HG02938 (cell line): ENCODE data around the gene FAM186B.

Experiments
- ATAC-seq: cut with Tn5 transposase; IDR thresholded peaks from one replicate; pipeline ENCODE4 v1.9.1; 2021; ENCODE audit warnings: mild to moderate bottlenecking, moderate library complexity; ENCODE audit not compliant: unreplicated experiment

FAM186B gene

DNA sequence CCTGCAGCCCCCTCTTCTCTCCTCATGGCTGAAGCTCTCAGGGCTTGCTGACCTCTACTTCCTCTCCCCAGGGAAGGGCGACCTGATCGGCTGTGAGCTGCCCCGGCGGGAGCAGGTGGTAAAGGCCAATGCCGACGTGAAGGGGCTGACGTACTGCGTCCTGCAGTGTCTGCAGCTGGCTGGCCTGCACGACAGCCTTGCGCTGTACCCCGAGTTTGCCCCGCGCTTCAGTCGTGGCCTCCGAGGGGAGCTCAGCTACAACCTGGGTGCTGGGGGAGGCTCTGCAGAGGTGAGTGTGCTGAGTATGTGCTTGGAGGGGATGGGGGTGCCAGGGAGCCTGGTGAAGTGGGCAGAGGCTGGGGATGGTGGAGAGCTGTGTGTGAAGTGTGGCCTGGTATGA is 51.2 kb downstream of the FAM186B start:
- no peak for ATAC-seq

DNA sequence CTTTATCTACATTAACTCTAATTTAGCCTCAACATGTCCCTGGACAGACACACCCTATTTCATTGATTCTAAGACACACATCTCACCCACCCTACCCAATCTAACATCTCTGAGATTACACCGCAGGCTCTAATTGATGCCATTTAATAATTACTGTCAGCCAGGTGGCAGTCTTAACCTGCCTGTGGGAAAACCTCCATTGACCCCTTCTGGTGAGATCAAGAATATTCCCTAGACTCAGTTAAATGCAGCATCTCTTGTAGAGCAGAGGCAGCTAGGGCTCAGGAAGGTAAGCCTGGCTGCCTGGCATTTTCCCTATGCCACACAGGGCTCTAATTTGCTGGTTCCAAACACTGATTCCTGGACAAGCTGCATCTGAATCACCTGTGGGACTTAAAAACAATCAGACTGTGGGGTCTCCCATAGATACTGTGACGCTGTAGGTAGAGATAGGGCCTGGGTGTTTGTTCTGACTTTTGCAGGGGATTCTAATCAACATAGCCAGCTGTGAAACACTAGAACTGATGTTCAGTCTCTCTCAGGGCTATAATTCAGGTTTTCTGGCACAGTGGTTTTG is 51.8 kb downstream of the FAM186B start:
- ATAC-seq, result no peak

DNA sequence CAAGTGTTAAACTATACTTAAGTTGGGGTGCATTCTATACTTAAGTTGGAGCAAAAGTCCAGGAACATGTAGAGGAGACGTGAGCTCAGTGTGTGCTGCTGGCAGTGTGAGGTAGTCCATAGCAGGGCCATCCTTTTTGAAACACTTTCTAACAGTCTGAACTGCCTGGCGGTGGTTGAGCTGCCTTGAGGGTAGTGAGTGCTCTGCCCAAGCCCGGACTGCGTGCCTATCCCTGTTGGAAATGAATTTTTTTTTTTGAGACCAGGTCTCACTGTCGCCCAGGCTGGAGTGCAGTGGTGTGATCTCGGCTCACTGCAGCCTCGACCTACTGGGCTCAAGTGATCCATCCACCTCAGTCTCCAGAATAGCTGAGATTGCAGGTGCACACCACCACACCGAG is 52.5 kb downstream of the FAM186B start:
- no peak for ATAC-seq

DNA sequence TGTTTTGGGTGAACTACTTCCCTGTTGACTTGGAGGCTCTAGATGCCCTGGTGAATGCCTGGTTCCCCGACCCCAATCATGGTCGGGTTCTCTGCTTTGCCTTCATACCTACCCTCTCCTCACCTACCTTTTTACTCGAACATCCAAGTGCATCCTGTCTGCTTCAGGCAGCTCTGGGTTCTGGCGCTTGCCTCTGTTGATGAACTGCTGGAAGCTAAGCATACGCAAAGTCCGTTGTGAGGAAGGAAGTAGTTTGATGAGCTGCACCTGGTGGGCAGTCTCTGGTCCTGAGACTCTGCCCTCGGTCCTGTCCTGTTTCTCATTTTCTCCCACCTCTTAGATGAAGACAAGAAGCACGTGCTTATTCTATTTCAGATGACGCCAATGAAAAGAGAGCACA is 53.0 kb downstream of the FAM186B start:
- ATAC-seq, result no peak

DNA sequence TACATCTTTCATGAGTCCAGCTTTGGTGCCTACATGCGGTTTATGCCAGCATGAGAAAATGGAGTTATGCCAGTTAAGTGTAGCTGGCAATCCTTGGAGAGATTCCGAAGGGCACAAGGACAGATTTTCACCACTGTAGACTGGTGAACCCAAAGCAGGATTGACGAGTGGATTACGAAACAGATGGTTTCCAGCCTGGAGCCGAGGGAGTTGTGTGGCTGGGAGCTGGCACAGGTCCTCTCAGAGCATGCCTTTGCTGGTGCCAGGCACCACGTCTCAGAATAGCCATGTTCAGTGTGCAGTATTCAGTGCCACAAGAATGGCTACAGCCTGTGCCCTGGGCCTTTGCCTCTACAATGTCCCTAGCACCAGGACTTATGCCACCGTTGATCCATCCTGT is 53.4 kb downstream of the FAM186B start:
- ATAC-seq, result no peak

DNA sequence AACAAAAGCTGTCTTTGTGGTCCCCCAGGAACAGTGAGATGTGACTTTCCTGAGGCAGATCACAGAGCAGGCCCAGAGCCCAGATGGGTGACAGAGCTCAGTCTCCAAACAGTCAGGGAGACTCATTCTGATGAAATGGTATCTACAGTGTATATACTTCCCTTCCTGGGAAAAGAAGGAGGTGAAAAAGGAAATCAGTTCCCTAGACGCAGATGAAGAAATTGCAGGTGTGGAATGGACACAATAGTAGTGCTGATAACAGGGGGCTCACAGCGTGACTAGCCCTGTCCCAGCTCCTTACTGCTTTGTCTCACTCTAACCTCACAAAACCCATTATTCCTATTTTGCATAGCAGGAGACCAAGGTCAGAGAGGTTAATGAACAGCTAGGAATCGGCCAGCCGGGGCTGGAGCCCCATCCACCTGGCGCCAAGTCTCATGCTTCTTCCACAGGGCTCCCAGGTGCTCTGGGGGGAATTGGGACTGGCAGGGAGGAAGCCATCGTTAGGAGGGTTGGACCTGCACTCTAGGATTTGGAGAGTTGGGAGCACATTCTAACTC is 54.7 kb downstream of the FAM186B start:
- no peak for ATAC-seq

- ATAC-seq, result no peak
Measured at GRCh38 chr12:49549735-49550692, 55.4 kb downstream of the FAM186B start.

DNA sequence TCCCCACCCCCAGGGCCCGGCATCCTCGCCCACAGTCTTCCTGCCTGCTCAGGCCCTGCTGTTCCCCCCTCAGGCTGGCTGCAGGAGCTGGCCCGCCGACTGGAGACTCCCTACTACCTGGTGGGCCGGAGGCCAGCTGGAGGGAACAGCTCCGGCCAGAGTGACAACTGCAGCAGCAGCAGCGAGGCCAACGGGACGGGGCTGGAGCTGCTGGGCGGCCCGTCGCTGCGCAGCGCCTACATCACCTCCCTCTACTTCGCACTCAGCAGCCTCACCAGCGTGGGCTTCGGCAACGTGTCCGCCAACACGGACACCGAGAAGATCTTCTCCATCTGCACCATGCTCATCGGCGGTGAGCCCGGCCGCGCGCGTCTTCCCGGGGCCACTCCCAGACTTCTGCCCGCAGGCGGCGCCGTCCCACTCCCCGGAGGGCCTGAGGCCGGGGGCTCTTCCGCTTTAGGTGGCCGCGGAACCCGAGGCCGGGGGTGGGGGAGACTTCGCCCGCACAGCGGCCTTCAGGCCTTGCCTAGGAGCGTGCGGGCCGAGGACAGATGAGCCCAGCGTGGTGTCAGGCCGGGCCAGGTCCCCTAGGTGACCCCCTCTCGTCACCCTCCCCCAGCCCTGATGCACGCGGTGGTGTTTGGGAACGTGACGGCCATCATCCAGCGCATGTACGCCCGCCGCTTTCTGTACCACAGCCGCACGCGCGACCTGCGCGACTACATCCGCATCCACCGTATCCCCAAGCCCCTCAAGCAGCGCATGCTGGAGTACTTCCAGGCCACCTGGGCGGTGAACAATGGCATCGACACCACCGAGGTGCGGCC is 56.4 kb downstream of the FAM186B start:
- ATAC-seq, result no peak

GRCh38 chr12:49548481-49548821 is 57.0 kb downstream of the FAM186B start:
- ATAC-seq, result no peak

DNA sequence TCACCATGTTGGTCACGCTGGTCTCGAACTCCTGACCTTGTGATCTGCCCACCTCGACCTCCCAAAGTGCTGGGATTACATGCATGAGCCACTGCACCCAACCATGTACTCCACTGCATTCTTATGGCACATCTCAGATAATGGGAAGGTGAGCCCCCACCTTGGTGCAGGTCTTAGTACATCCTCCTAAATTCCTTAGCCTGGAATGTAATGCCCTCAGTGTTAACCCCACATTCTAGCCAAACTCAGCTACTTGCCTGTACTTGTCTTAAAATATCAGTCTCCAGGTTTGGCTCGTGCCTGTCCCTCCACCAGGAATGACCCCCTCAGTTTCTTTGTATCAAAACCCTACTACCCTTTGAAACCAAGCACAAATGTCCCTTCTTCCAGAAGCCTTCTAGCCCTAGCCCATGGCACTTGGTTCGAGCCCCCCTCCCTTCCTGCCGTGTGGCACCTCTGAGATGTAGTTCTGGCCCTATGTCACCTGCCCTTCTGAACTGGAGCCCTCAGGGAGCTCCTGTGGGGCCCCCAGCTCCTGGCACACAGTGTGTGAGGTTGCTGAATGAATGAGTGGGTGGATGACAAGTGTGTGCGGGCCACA is 58.2 kb downstream of the FAM186B start:
- ATAC-seq, result no peak

DNA sequence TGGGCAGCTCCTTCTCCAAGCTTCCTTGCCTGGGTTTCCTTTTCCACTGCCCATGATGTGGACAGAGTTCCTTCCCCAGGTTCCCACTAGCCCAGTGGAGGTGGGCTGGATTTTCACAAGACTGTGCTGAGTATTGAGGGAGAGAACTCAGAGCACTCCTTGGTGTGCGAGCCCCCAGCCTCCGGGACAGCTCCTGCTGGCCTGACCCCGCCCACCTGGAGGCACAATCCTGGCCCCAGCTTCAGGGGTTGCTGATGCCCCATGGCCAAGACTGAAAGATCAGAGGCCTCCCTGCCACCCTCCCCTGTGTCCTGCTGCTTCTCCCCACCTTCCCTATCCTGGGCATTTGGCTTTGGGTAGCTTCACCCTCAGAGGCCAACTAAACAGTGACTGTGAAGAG is 59.0 kb downstream of the FAM186B start:
- no peak for ATAC-seq

DNA sequence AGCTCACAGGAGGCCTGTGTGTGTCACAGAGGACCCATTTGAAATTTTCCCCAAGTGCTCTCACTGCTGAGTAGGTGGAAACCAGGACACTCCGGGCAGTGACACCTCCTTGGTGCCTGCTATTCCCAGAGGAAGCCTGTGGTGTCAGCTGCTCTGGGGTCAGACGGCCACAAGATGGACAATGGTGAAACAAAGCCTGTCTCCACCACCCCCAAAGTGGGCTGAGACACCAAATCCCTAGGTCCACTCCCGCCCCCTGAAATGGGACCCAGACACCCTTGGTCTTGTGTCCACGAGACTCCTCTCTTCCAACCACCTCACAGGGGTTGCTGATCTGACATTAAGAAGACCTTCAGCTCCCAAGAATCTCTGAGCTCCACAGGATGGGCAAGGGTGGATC is 59.6 kb downstream of the FAM186B start:
- no peak for ATAC-seq

GRCh38 chr12:49543914-49544815 is 61.3 kb downstream of the FAM186B start:
- no peak for ATAC-seq

DNA sequence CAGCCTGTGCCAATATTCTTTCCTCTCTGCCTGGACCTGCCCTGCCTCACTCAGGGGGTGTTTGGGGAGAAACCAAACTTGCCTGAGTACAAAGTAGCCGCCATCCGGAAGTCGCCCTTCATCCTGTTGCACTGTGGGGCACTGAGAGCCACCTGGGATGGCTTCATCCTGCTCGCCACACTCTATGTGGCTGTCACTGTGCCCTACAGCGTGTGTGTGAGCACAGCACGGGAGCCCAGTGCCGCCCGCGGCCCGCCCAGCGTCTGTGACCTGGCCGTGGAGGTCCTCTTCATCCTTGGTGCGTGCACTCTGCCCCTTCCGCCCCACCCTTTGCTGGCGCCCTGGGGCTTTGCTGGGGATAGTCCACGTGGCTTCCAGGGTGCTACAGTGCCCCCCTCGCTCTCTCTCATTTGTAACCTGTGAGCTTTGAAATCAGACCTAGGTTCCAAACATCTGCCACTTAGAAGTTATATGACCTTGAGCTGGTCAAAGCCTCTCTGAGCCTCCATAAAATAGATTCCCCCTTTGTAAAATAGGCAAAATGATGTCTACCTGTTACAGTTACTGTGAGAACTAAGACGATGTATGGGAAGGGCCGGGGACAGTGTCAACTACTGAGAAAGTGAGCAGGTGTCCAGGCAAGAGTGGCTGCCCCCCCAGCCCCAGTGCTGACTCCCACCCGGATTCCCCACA is 62.1 kb downstream of the FAM186B start:
- ATAC-seq, result no peak

GRCh38 chr12:49542592-49543160 is 62.8 kb downstream of the FAM186B start:
- ATAC-seq, result no peak

DNA sequence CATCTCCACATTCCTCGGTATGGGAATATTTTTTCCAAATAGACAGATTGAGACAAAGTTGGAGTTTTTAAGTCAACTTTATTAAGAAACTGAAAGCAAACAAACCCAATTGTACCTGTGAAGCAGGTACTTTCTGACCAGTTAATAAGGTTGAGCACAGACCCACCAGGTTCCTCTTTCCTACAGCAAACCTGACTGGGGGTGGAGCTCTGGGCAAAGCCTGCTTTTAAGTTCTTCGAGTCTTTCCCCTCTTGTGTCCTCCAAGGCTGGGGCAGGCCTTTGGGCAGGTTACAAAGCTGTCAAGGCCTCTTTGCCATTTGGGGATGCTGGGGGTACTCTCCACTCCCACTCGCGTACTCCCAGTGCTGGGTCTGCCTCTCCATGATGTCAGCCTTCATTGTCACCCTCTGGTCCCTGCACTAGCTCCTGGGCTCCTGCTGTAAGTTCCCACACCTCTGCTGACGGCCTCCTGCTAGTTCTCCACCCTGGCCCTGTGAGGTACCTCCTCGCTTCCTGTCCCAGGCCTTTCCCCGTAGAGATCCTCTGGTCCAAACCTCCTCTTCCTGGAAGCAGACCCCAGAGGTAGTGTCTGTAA is 63.4 kb downstream of the FAM186B start:
- no peak for ATAC-seq

DNA sequence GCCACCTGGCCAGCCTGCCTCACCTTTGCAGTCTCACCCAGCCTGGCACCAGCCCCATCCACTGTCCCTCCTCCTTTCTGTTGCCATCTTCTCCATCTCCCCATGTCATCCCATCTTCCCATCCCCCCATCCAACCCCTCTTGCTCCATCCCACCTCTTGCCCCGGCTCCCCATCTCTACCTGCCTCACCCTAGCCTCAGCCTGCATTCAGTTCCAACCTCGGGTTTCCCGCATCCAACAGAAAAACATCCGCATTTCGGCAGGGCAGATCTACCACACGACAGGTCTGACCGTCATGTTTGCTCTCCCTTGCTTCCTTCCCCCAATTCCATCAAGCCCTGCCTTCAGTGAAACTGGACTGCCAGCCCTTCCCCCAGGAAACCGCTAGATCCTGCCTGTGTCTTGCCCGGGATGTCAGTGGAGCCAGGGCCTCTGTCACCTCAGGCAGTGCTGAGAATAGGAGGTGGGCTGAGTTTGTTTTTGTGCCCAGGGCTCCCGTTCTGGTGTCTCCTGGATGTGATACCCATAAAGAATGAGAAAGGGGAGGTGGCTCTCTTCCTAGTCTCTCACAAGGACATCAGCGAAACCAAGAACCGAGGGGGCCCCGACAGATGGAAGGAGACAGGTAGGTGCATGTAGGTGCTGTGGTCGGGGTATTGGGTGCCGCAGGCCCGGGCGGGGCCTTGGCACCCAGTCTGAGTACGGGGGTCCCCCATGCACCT is 64.1 kb downstream of the FAM186B start:
- no peak for ATAC-seq
